G401 (cell line): ENCODE measurements around the gene ZFP62. TPM values are rescaled to one million over a fixed set of nuclear protein-coding genes. Genes with fewer than 3 reads are reported as not detected.

ENCODE experiments used
- DNase-seq: peaks from one replicate; pipeline ENCODE4 v3.0.0-alpha.2; 2015; ENCODE audit warnings: low spot score
- in situ Hi-C: cut with HindIII; loops from 2 replicates; pipeline ENCODE4 v1.10.0; 2016; ENCODE audit warnings: low sequenced_read_pairs, mixed read lengths
- total RNA-seq: library from RNA; depleted of rRNA; stranded (reverse); fragments of >200 nt; shearing (Covaris generic); gene quantifications from 2 replicates; pipeline ENCODE4 v1.2.3, GENCODE V29; 2014; rRNA removed

ZFP62 gene
- total RNA-seq, 1 experiment from 2014 or later, result 37.9 TPM

- no peak for DNase-seq
- in situ Hi-C loops, result no loop called here
These were observed 59.3 kb downstream of the ZFP62 start for GRCh38 chr5:180801596-180802324.

GRCh38 chr5:180799902-180800801 lies 60.9 kb downstream of the ZFP62 start:
- in situ Hi-C loops, result no loop called here
- DNase-seq, result no peak

GRCh38 chr5:180799194-180799593 lies 61.9 kb downstream of the ZFP62 start:
- in situ Hi-C loops, result no loop called here
- DNase-seq, result peak; percentile 60

- DNase-seq, result no peak
- in situ Hi-C loops, result no loop called here
These were observed 62.9 kb downstream of the ZFP62 start for GRCh38 chr5:180798193-180798592.

Other genes starting within 250 kb of the ZFP62 start
- 15.7 and 31.3 TPM in 2 replicates for gene FLT4, start 211.7 kb downstream of the ZFP62 start, total RNA-seq
- gene OR2Y1, start 121.2 kb downstream of the ZFP62 start, total RNA-seq, result not detected in 2 replicates
- gene MGAT1, start 58.5 kb downstream of the ZFP62 start, total RNA-seq, result 207 and 258 TPM in 2 replicates
- not detected in 2 replicates for gene BTNL8, start 37.9 kb upstream of the ZFP62 start, total RNA-seq
- not detected in 2 replicates for gene BTNL3, start 127.6 kb upstream of the ZFP62 start, total RNA-seq
- 0.98 and 5.3 TPM in 2 replicates for gene BTNL9, start 179.0 kb upstream of the ZFP62 start, total RNA-seq